HG03097 (cell line): ENCODE data around the gene TNFSF15.
A peak's percentile ranks its signal among the peaks of the same experiment; 100 is the strongest.

Source experiments
- ATAC-seq: cut with Tn5 transposase; IDR thresholded peaks from one replicate; pipeline ENCODE4 v1.9.1; 2021; ENCODE audit not compliant: unreplicated experiment, low FRiP score

TNFSF15 gene

GRCh38 chr9:114805670-114806525 lies at the start of gene TNFSF15:
Gene TNFSF15, minus strand, starts transcription at chr9:114806039. Its CDS starts 27 bp downstream, at chr9:114806012.
- ATAC-seq: peak; percentile 93

- no peak for ATAC-seq
These were observed 49.6 kb upstream of the TNFSF15 start for GRCh38 chr9:114855488-114855887.

GRCh38 chr9:114854736-114855355 lies 49.0 kb upstream of the TNFSF15 start:
- ATAC-seq: no peak

GRCh38 chr9:114853071-114853855 lies 47.4 kb upstream of the TNFSF15 start:
- ATAC-seq: no peak

- ATAC-seq: no peak
These were observed 46.3 kb upstream of the TNFSF15 start for GRCh38 chr9:114852050-114852594.

GRCh38 chr9:114851306-114851705 lies 45.5 kb upstream of the TNFSF15 start:
- ATAC-seq: no peak

GRCh38 chr9:114850871-114851270 lies 45.0 kb upstream of the TNFSF15 start:
- ATAC-seq: no peak

- ATAC-seq: no peak
These were observed 43.6 kb upstream of the TNFSF15 start for GRCh38 chr9:114849450-114849849.

- no peak for ATAC-seq
These were observed 41.9 kb upstream of the TNFSF15 start for GRCh38 chr9:114847492-114848417.

GRCh38 chr9:114845373-114845772 lies 39.5 kb upstream of the TNFSF15 start:
- no peak for ATAC-seq

GRCh38 chr9:114844766-114845165 lies 38.9 kb upstream of the TNFSF15 start:
- no peak for ATAC-seq

- ATAC-seq: no peak
These were observed 32.1 kb upstream of the TNFSF15 start for GRCh38 chr9:114837923-114838322.

GRCh38 chr9:114836769-114837168 lies 30.9 kb upstream of the TNFSF15 start:
- ATAC-seq: no peak

GRCh38 chr9:114834386-114834785 lies 28.5 kb upstream of the TNFSF15 start:
- no peak for ATAC-seq

- ATAC-seq: no peak
These were observed 24.7 kb upstream of the TNFSF15 start for GRCh38 chr9:114830546-114830945.

GRCh38 chr9:114829574-114830440 lies 24.0 kb upstream of the TNFSF15 start:
- no peak for ATAC-seq

- ATAC-seq: no peak
These were observed 22.4 kb upstream of the TNFSF15 start for GRCh38 chr9:114828303-114828650.

- no peak for ATAC-seq
These were observed 21.9 kb upstream of the TNFSF15 start for GRCh38 chr9:114827641-114828302.

GRCh38 chr9:114826431-114826830 lies 20.6 kb upstream of the TNFSF15 start:
- ATAC-seq: no peak
